Brain microvascular endothelial cell (primary cell): ENCODE data around the gene ARFGAP2.

ENCODE experiments used
- DNase-seq: peaks from one replicate; pipeline ENCODE4 v3.0.0-alpha.2; 2020
- H3K27ac ChIP-seq: fragments of 250-450 bp; sonication (Bioruptor Pico); 2 replicates; pipeline ENCODE4 v1.5.1; 2020; ENCODE audit warnings: mild to moderate bottlenecking, moderate library complexity
- H3K27me3 ChIP-seq: fragments of 250-450 bp; sonication (Bioruptor Pico); replicated peaks from 2 replicates; pipeline ENCODE4 v1.5.1; 2020; ENCODE audit warnings: mild to moderate bottlenecking
- H3K36me3 ChIP-seq: fragments of 250-450 bp; sonication (Bioruptor Pico); replicated peaks from 2 replicates; pipeline ENCODE4 v1.5.1; 2020; ENCODE audit warnings: mild to moderate bottlenecking
- H3K4me3 ChIP-seq: 2 replicates; pipeline ENCODE4 v1.5.1; 2011; ENCODE audit warnings: low read depth, mild to moderate bottlenecking, control low read depth, low read length, moderate library complexity
- CTCF ChIP-seq: IDR thresholded peaks from 2 replicates; pipeline ENCODE4 v1.5.1; 2011; ENCODE audit warnings: low read depth, mild to moderate bottlenecking, moderate library complexity, low read length, control low read depth, inconsistent platforms; ENCODE audit errors: missing control alignments
- in situ Hi-C: cut with HindIII; loops from 2 replicates; pipeline ENCODE4 v1.10.0; 2017; ENCODE audit warnings: low sequenced_read_pairs, low pct_ligation_motif_present

ARFGAP2 gene

DNA sequence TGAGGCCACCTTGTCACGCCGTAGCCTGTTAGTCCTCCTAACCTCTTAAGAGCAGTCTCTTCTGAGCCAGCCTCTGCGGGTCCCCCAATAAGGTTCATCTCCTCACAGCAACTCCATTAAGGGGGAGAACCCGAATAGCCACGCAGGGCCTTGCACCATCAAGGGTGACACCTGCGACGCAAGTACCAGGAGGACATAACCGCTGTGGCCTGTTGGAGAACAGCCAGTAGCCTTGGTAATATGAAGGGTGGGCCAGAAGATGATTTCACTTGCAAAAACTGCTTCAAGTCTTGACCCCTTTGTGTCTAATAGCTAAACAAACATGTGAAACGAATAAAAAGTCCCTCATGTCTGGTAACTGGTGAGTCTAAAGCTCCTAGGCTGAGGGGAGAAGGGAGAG is 14.8 kb downstream of the ARFGAP2 start:
- Histone ChIP-seq H3K36me3 (peaks cover 46% of the 10 kb centered on the region), H3K27me3 (no peaks in the 10 kb centered on the region), H3K4me3 (no peak overlapping the region), H3K27ac (no peak overlapping the region)
- DNase-seq = no peak
- TF ChIP-seq CTCF = no peak
- in situ Hi-C loops = no loop called here

GRCh38 chr11:47161134-47161854 is 15.4 kb downstream of the ARFGAP2 start:
- in situ Hi-C loops = no loop called here

DNA sequence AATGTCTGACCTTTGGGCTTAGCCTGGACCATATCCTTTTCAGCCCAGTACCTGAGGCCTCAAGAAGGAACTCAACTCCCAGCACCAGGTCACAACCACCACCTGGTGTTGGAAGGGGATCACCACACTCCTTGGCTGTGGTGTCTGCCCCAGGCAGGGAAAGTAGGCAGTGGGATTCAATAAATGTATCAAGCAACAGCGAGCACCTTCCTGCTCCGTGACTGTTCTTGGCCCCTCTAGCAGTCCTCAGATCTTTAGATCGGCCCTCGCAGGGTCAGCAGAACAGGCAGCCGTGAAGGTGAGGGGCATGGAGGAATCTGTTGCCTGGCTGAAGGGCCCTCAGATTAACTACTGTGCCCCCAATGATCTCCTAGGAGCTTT is 15.9 kb downstream of the ARFGAP2 start:
- no peak for DNase-seq
- H3K27ac ChIP-seq = no peak overlapping the region
- no peaks in the 10 kb centered on the region for H3K27me3 ChIP-seq
- TF ChIP-seq CTCF = no peak
- no peak overlapping the region for H3K4me3 ChIP-seq
- peaks cover 34% of the 10 kb centered on the region for H3K36me3 ChIP-seq
- in situ Hi-C loops = no loop called here

More at GRCh38 chr11:47161134-47161854, 15.4 kb downstream of the ARFGAP2 start:
- Histone ChIP-seq H3K27me3 (no peaks in the 10 kb centered on the region), H3K27ac (no peak overlapping the region), H3K4me3 (no peak overlapping the region), H3K36me3 (peaks cover 40% of the 10 kb centered on the region)
- peak; percentile 54 for DNase-seq
- peak; percentile 92 for TF ChIP-seq CTCF

- H3K27ac ChIP-seq = no peak overlapping the region
- no peaks in the 10 kb centered on the region for H3K27me3 ChIP-seq
- no peak overlapping the region for H3K4me3 ChIP-seq
- in situ Hi-C loops = no loop called here
- H3K36me3 ChIP-seq = peaks cover 9% of the 10 kb centered on the region
- no peak for DNase-seq
- TF ChIP-seq CTCF = no peak
Measured at GRCh38 chr11:47158242-47158641, 18.4 kb downstream of the ARFGAP2 start.

GRCh38 chr11:47157805-47158204 is 18.9 kb downstream of the ARFGAP2 start:
- in situ Hi-C loops = no loop called here
- H3K27me3 ChIP-seq = no peaks in the 10 kb centered on the region
- H3K4me3 ChIP-seq = no peak overlapping the region
- H3K36me3 ChIP-seq = peaks cover 8% of the 10 kb centered on the region
- H3K27ac ChIP-seq = no peak overlapping the region
- no peak for DNase-seq
- TF ChIP-seq CTCF = no peak

DNA sequence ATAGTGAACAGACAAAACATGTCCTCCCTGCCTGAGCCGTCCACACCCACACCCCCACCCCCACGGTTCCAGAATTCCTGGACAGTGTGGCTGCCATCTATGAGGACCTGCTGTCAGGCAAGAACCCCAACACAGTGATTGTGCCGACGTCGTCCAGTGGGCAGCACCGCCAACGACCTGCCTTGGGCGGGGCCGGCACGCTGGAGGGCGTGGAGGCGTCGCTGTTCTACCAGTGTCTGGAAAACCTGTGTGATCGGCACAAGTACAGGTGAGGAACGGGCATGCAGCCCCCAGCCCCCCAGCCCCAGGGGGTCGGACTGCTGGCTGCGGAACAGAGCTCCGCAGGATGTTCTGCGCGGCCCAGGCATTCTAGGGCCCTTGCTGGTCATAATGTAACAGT is 19.7 kb downstream of the ARFGAP2 start:
- no peak for DNase-seq
- Histone ChIP-seq H3K36me3 (peaks cover 5% of the 10 kb centered on the region), H3K4me3 (no peak overlapping the region), H3K27me3 (no peaks in the 10 kb centered on the region), H3K27ac (no peak overlapping the region)
- in situ Hi-C loops = no loop called here
- TF ChIP-seq CTCF = no peak
